Endothelial cell of umbilical vein (primary cell): ENCODE results near the gene MALRD1. TPM values are rescaled to one million over a fixed set of nuclear protein-coding genes. Genes with fewer than 3 reads are reported as not detected.

Source experiments
- BruUV-seq: library from RNA; stranded (reverse); fragments of 400-500 nt; replicated peaks from 2 replicates; lab custom pipeline; 2021; lab: Mats Ljungman, UMichigan
- CTCF ChIA-PET: fragments of 300-600, 350-600 bp; sonication (Branson Sonifier 250); formaldehyde crosslinking; loops from one replicate; lab custom pipeline; 2021; ENCODE audit warnings: antibody characterized with exemption, inconsistent platforms; lab: Charles Lee
- POLR2A ChIA-PET: fragments of 300-600, 350-600 bp; sonication (Branson Sonifier 250); formaldehyde crosslinking; loops from one replicate; lab custom pipeline; 2021; ENCODE audit warnings: antibody characterized with exemption, inconsistent platforms; lab: Charles Lee
- DNase-seq: peaks from one replicate; pipeline ENCODE4 v3.0.0-alpha.2; 2011; ENCODE audit warnings: low read depth, low spot score
- FAIRE-seq: peaks from 2 replicates; lab custom pipeline; 2011; peaks lifted over from hg19 to GRCh38; lab: Jason Lieb, UNC
- H2AFZ ChIP-seq: 2 replicates; pipeline ENCODE4 v1.6.0; 2012; ENCODE audit warnings: low read depth, low read length, control low read depth, inconsistent platforms
- H3K27ac ChIP-seq: 2 replicates; pipeline ENCODE4 v1.5.1; 2011; ENCODE audit warnings: low read depth, mild to moderate bottlenecking, control low read depth, low read length, moderate library complexity; ENCODE audit not compliant: insufficient read depth
- H3K27me3 ChIP-seq, 2 experiments: 2 replicates each; pipeline versions ENCODE4 v1.6.0 to v1.6.1; 2011; ENCODE audit warnings: low read length in 2 of 2, mixed read lengths in 1 of 2; ENCODE audit not compliant: control insufficient read depth in 2 of 2, insufficient read depth in 2 of 2
- H3K36me3 ChIP-seq, 2 experiments: 2 replicates in 1 of 2; 3 replicates in 1 of 2; pipeline ENCODE4 v1.5.1; 2011; ENCODE audit warnings: low read length in 2 of 2, mild to moderate bottlenecking in 1 of 2, moderate library complexity in 1 of 2; ENCODE audit not compliant: control insufficient read depth in 2 of 2, insufficient read depth in 2 of 2; ENCODE audit errors: extremely low read depth in 1 of 2
- H3K4me1 ChIP-seq: 3 replicates; pipeline ENCODE4 v1.5.1; 2011; ENCODE audit warnings: mild to moderate bottlenecking, low read length; ENCODE audit not compliant: control insufficient read depth, insufficient read depth; ENCODE audit errors: extremely low read depth
- H3K4me2 ChIP-seq: 2 replicates; pipeline ENCODE4 v1.6.1; 2011; ENCODE audit warnings: low read length, control low read depth, mixed read lengths; ENCODE audit not compliant: insufficient read depth
- H3K4me3 ChIP-seq, 3 experiments: fragments of 200-600 bp in 1 of 3; sonication (generic), shearing (Covaris generic) in 1 of 3; replicated peaks in 1 of 3; 2 replicates each; pipeline ENCODE4 v1.5.1; 2011 to 2016; ENCODE audit warnings: control low read depth in 3 of 3, low read length in 3 of 3, mild to moderate bottlenecking in 2 of 3, inconsistent platforms in 1 of 3, low read depth in 1 of 3, moderate library complexity in 1 of 3; ENCODE audit not compliant: insufficient read depth in 1 of 3
- H3K79me2 ChIP-seq: 2 replicates; pipeline ENCODE4 v1.6.0; 2012; ENCODE audit warnings: low read length, inconsistent platforms; ENCODE audit not compliant: control insufficient read depth, insufficient read depth
- H3K9ac ChIP-seq: replicated peaks from 2 replicates; pipeline ENCODE3; 2011; ENCODE audit warnings: low read length, control low read depth; ENCODE audit not compliant: insufficient read depth; ENCODE audit errors: extremely low read depth
- H3K9me1 ChIP-seq: replicated peaks from 3 replicates; pipeline ENCODE4 v1.6.0; 2011; ENCODE audit warnings: mild to moderate bottlenecking, low read length; ENCODE audit not compliant: control insufficient read depth, insufficient read depth; ENCODE audit errors: extremely low read depth
- H3K9me3 ChIP-seq: replicated peaks from 2 replicates; pipeline ENCODE4 v1.5.1; 2012; ENCODE audit warnings: low read length, inconsistent platforms; ENCODE audit not compliant: control insufficient read depth, insufficient read depth
- H4K20me1 ChIP-seq: replicated peaks from 2 replicates; pipeline ENCODE3; 2011; ENCODE audit warnings: mild to moderate bottlenecking, low read length; ENCODE audit not compliant: control insufficient read depth, insufficient read depth; ENCODE audit errors: extremely low read depth
- CTCF ChIP-seq, 2 donors: IDR thresholded peaks; 1 replicate in 1 of 2; 2 replicates in 1 of 2; pipeline ENCODE4 v1.5.1; 2011; ENCODE audit warnings: low read length in 2 of 2, mild to moderate bottlenecking in 2 of 2, moderate library complexity in 2 of 2, control low read depth in 1 of 2, inconsistent platforms in 1 of 2, low read depth in 1 of 2; ENCODE audit not compliant: insufficient read depth in 1 of 2; ENCODE audit errors: extremely low read depth in 1 of 2
- EZH2 ChIP-seq: IDR thresholded peaks from 2 replicates; pipeline ENCODE4 v1.6.1; 2012; ENCODE audit warnings: borderline replicate concordance, low read depth, mild to moderate bottlenecking, moderate library complexity, low read length, inconsistent platforms; ENCODE audit not compliant: severe bottlenecking
- FOS ChIP-seq: IDR thresholded peaks from 2 replicates; pipeline ENCODE4 v1.6.1; 2011; ENCODE audit warnings: mild to moderate bottlenecking, low read length, moderate library complexity, borderline replicate concordance; ENCODE audit not compliant: insufficient read depth
- GATA2 ChIP-seq: IDR thresholded peaks from 2 replicates; pipeline ENCODE4 v1.7.0; 2011; ENCODE audit warnings: low read depth, mild to moderate bottlenecking, moderate library complexity, mixed read lengths, low read length; ENCODE audit not compliant: insufficient read length, insufficient read depth
- JUN ChIP-seq: IDR thresholded peaks from 2 replicates; pipeline ENCODE4 v1.6.1; 2011; ENCODE audit warnings: borderline replicate concordance, low read depth; ENCODE audit not compliant: insufficient read length, insufficient read depth
- MYC ChIP-seq: IDR thresholded peaks from one replicate; pipeline ENCODE4 v1.6.1; 2011; ENCODE audit warnings: mild to moderate bottlenecking, low read depth, low read length
- POLR2A ChIP-seq: IDR thresholded peaks from 2 replicates; pipeline ENCODE4 v1.6.1; 2012; ENCODE audit warnings: low read depth, mild to moderate bottlenecking, control low read depth, low read length
- POLR2AphosphoS5 ChIP-seq: IDR thresholded peaks from 2 replicates; pipeline ENCODE4 v1.6.1; 2012; ENCODE audit warnings: low read depth, mild to moderate bottlenecking, control low read depth, low read length, moderate library complexity; ENCODE audit not compliant: insufficient read depth
- dilution Hi-C: fragments of 300-500 bp; cut with MboI; formaldehyde crosslinking; loops from one replicate; pipeline ENCODE4 v1.15.0; 2019; ENCODE audit warnings: low sequenced_read_pairs; ENCODE audit not compliant: extremely low pct_ligation_motif_present
- intact Hi-C: fragments of 100-400 bp; cut with micrococcal nuclease; formaldehyde crosslinking; loops from one replicate; pipeline ENCODE4 v1.10.0; 2022
- polyA plus RNA-seq, 4 experiments: library from polyadenylated mRNA; depleted of rRNA in 3 of 4; stranded (reverse) in 3 of 4; unstranded in 1 of 4; fragments of >200 nt; gene quantifications; 2 replicates each; pipeline versions ENCODE4 v1.2.1 to v1.2.3, GENCODE V29; 2011 to 2012; ENCODE audit warnings: missing spikeins in 1 of 4
- total RNA-seq: library from RNA; stranded (reverse); gene quantifications from 2 replicates; pipeline ENCODE4 v1.2.3, GENCODE V29; 2021
- TF ChIP-seq, protein P1 (sequence below): IDR thresholded peaks from 2 replicates; pipeline ENCODE4 v1.6.1; 2011; ENCODE audit not compliant: insufficient read depth, insufficient read length

The MALRD1 gene
- total and polyA plus RNA-seq, 2 donors (not counting 3 experiments of a cell fraction or from before 2014, with no cell fraction given): not detected

GRCh38 chr10:19209319-19209718, 160.7 kb downstream of the MALRD1 start:
- dilution Hi-C loops: no loop called here
- no TSS peak for BruUV-seq
- no peak for FAIRE-seq

More at GRCh38 chr10:19209319-19209718, 160.7 kb downstream of the MALRD1 start:
- Histone ChIP-seq H3K79me2 (no peaks in the 10 kb centered on the region), H3K9me3 (peaks cover 5% of the 10 kb centered on the region), H4K20me1 (no peaks in the 10 kb centered on the region), H3K27me3 (no peaks in the 10 kb centered on the region), H3K27ac (no peak overlapping the region), H3K9ac (no peak overlapping the region), H2AFZ (no peak overlapping the region), H3K4me1 (no peaks in the 10 kb centered on the region), H3K4me2 (no peak overlapping the region), H3K9me1 (no peaks in the 10 kb centered on the region), H3K36me3 (no peaks in the 10 kb centered on the region), H3K4me3 (no peak overlapping the region)
- intact Hi-C loops: no loop called here
- CTCF ChIA-PET: no interaction called here
- POLR2A ChIA-PET: no interaction called here
- DNase-seq: no peak
- TF ChIP-seq CTCF (IDR thresholded peaks at IDR 0.05; ENCODE audit: extremely low read depth in 1 of 2, insufficient read depth in 1 of 2, low read depth in 1 of 2, low read length in 2 of 2): no peak
- TF ChIP-seq POLR2A: no peak
- TF ChIP-seq, protein P1, sequence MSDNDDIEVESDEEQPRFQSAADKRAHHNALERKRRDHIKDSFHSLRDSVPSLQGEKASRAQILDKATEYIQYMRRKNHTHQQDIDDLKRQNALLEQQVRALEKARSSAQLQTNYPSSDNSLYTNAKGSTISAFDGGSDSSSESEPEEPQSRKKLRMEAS: no peak
- TF ChIP-seq JUN: no peak
- TF ChIP-seq POLR2AphosphoS5: no peak
- TF ChIP-seq MYC: no peak
- TF ChIP-seq GATA2: no peak
- no peak for TF ChIP-seq FOS
- no peak for TF ChIP-seq EZH2
